ENCODE results near the gene TTC23L.
"Not testable (repeated sequence)": the region's sequence is repeated elsewhere in the genome, so short reads cannot be mapped to it uniquely, and the experiment has no call there.

The TTC23L gene, protein sequence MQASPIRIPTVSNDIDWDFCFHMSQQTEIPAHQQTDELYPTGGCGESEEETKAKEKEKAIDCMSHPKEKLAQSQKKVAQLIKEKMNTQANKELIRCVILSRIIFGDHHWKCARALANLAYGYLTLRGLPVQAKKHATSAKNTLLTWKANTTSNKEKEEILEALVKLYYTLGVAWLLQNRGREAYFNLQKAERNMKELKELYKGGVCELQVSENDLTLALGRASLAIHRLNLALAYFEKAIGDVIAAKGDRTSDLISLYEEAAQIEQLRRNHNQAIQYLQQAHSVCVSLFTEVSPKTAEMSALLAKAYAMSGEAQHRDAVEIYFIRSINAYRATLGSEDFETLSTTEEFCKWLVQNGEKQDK

DNA sequence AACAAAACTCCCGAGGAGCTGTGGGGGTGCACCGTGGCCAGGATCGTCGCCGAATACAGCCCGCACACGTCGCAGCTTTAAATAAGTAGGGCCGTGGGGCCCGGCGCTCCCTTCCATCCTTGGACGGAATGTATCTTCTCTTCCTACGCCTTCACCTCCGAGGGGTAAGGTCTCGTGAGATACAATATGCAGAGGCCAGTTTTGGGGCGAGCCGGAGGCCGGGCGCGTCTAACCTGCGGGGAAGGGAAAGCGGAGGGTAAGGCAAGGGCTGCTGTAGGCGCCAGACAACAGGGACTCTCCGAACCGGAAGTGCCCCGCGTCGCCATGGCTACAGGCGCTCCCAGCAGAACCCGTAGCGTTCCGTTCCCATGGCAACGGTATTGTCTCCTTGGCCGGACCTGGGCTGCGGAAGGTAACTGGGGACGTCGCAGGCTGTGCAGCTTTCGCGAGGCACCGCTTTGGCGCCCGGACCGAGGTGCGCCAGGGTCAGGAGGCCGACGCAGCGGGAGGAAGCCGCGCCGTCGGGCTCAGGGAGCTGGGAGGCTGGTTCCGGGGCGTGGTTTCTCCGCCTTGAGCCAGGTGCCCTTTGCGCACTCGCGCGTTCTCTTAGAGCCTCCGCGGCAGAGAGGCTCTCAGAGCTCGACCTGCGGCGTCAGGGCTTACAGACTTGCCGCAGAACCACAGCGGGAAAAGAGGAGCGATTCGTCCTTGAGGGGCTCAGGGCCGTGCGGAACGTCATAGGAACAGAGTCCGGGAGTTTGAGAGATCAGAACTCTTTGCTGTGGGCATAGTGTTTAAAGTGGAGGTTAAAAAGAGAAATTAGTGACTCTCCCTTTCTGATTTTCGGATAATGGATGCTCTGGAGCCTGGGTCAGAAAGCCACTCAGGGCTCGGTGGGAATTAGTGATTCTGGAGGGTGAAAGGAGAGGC is at the start of gene TTC23L:
TTC23L (plus strand) TSS at position 380 of the 930 bp plus-strand sequence. CDS start 1,508 bp downstream, outside the sequence.
- DNase-seq = peak; percentile 76

DNA sequence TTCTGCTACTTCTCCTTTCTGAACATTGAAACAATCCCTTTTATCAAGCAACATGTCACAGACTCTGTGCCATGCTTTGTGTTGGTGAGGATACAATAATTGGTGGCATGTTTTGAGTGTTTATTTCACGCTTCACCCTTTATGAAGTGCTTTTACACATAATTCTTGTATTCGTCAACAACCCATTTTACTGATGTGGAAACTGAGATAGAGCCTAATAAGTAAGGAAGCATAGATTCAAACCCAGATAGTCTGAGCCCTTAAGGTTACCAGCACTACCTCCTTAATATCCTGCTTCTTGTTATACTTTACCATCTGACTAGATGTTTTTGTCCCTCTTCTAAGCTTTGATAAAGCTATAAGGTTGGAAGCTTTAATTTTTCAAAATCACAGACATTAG is 49.3 kb upstream of the TTC23L start:
- DNase-seq = no peak

DNA sequence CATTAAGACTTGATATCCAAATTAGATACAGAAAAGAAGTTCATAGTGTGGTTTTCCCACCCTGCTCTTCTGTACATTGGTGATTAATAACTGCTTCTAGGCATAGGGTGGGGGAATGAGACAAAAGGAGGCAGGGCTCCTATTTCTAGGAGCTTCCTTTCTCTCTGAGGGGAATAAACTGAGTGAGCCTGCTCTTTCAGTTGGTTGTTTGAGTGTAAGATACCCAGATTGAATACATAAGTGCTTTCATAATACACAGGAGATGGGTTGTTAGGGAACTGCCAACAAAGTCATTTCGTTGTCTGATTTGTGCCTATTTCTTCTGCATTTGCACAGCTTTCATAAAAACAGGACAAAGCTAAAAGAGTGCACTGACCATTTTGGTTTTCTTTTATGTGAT is 48.9 kb upstream of the TTC23L start:
- DNase-seq = no peak

DNA sequence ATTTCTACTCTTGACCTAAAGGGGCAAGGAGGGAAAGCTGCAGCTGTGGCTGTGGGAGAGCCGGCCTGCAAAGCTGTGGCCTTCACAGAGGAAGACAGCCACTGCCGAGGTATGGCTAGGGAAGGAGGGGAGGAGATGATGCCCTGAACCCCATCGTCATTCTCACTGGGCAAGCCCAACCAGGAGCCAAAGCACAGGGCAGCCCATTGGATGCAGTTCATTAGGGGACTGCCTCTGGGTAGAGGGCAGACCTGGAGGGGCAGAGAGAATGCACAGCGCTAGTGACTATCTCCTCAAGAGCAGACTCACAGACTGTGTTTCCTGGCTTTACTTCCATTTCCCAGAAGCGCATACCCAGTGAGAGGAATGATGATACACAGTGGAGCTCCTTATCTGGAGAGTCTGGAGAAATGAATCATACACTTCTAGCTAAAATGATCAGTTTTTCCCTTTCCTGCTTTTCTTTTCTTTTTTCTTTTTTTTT is 47.2 kb upstream of the TTC23L start:
- DNase-seq = no peak

DNA sequence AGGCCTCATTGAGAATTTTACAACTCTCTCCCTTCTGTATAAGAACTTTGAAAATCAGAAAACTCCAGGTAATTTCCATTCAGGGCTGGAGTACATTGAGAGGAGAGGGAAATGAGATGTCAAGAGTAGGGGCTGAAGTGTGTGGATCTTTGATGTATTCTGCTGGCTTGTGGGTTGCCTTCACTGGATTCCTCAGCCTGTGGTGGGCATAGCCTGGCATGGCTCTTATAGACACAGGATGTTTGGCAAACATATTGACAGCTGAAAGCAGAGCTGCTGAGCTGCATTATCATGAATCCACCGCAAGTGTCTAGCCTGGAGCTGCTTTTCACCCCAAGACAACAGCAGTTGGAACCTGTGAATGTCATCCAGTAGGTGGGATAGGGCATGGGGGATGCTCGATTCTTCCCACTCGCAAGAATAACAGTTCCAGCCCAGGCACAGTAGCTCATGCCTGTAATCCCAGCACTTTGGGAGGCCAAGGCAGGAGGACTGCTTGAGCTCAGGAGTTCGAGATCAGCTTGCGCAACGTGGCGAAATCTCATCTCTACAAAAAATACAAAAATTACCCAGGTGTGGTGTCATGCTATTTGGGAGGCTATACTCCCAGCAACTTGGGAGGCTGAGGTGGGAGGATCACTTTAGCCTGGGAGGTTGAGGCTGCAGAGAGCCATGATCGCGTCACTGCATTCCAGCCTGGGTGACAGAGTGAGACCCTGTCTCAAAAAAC is 36.0 kb upstream of the TTC23L start:
- no peak for DNase-seq

DNA sequence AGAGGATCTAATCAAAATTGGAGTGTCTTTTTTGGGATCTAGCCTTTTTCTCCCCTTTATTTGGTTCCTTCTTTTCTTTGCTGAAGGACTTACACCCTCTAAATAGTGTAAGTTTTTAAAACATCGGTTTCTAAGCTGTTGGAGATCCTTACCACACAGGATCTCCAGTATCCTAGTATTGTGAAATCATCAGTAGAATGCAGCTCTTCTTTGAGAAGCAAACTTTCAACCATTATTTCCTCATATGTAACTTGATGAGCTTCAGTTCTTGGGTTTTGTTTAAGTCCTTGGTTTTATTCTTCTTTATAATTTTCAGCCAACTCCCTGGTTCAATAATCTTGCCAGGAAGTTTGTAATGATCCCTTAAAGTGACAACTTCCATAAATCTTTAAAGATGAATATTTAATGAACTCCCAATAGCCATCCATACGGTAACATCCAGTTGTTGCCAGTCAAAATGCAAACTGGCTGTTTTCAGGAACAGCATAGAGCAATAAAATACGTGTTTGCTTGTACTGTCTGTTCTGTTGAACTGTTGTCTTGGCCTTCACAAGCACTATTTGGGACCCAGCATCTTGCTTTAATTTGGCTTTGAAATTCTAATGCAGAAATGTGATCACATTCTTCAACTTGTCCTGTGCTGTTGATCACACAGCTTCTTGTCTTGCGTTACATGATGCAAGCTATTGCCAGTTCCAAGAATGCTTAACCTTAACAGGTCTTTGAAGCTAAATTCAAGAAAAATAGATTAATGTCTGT is 34.8 kb upstream of the TTC23L start:
- DNase-seq = no peak

DNA sequence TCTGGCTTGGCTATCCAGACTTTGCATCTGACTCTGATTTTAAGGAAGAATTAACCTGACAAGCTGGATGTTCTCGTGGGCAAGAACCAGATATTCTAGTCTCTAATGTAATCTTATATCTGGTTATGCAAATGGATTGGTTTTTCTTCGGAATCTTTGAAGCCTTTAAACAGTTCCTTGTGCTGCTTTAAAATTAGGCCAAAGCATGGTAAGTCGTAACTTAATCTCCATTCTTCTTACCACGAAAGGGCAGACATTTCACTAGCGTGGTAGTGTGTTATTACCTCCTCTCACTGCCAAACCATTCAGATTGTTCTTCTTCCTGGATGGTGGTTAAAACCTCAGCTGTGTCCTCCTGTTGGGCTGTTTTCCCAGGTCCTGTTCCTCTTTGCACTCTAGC is 34.1 kb upstream of the TTC23L start:
- no peak for DNase-seq

DNA sequence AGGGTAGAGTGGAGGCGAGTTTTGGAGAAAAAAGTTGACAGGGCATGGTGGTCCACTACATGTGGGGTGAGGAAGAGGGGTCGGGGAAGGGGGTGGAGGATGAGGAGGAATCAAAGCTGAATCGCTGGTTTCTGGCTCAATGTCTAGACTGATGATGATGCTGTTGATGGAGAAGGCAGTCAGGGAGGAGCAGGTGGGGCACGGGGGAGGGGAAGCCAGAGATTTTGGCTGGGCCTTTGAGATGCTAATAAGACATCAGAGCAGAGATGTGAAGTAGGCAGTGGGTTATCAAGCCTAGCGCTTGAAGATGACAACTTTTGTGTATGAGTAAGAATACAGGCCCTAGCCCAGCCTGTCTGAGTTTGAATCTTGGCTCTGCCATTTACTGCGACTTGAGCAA is 32.4 kb upstream of the TTC23L start:
- DNase-seq = no peak

DNA sequence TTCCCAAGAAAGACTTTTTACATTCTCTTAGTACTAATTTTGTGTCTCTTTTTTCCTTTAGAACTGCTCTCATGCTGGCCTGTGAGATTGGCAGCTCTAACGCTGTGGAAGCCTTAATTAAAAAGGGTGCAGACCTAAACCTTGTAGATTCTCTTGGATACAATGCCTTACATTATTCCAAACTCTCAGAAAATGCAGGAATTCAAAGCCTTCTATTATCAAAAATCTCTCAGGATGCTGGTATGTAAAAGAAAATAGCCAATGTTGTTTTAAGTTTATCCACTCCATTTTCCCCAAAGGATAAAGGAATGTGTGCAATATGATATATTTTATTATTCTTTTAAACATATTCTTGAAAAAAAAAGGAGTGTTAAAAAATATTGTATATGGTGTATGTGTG is 27.3 kb upstream of the TTC23L start:
- DNase-seq = no peak

DNA sequence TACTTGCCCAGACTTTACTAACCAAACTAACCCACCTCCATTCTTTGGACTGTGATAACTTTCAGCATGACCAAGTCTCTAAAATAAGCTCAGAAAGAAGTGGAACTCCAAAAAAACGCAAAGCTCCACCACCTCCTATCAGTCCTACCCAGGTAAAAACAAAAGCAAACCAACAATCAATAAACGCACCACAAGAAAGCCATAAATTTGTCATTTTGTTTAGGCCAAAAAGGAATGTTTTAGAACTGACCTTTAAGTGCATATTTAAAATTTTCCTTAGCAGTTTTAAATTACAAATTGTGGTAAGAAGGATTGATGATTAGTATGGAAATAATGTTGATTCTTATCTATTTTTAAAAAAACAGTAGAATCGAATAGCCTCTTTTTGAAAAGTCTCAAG is 25.5 kb upstream of the TTC23L start:
- DNase-seq = no peak

DNA sequence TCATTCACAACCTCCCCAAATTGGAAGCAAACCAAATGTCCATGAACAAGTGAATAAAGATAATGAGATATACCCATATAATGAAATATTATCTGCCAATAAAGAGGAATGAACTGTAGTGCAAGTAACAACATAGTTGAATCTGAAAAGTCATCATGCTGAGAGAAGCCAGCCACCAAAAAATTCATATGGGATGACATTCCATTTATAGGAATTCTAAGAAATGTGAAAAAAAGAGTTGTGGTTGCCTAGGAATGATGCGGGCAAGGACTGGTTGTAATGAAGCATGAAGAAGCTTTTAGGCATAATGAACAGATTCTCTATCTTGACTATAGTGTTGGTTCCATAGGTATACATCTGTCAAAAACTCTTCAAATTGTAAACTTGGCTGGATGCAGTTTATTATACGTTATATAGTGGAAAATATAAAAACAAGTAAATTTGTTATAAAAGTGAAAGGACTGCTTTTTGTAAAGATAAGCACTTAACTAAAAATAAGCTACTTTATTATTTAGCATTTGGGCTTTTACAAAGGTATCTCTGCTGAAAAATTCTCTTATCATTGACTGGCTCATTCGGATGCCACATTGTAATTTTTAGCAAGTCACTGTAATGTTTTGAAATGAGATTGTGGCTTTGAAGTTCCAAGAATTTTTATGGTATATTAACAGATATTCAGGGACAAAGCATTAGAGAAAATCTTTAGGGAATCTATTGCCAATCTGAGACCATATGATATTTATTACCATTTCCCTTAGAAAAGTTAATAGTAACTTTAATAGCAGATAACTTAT is 21.2 kb upstream of the TTC23L start:
- DNase-seq = no peak

DNA sequence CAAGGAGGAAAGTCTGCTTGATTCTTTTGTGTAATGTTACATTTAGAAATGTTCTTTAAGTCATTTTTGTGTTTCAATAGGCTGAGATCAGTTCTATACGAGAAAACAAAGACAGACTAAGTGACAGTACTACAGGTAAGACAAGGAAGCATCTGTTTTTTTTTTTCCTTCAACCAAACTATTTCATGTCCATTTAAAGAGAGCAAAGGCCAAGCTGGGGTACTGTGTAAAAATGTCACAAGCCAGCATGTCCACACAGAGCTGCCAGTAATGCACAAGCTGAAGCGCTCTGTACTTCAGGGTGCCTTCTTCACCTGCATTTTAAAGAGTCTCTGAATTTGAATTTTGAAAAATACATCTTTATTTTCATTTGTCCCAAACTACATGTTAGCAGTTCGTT is 20.2 kb upstream of the TTC23L start:
- no peak for DNase-seq

DNA sequence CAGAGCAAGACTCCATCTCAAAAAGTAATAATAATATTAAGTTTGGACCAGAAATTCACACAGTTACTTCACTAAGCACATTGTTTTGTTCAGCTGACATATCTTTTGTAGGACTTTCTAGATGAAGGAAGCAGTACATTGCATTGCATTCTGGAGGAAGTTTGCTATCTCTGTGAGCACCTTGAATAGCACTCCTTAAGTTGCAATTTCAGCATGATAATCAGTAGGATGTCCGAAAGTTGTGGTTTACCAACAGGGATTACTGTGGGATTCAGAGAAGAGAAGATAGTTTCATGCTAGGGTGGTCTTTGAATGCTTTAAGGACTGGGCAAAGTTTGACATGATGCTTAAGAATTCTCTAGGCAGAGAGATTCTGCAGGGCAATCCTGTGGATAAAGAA is 18.4 kb upstream of the TTC23L start:
- DNase-seq = no peak

DNA sequence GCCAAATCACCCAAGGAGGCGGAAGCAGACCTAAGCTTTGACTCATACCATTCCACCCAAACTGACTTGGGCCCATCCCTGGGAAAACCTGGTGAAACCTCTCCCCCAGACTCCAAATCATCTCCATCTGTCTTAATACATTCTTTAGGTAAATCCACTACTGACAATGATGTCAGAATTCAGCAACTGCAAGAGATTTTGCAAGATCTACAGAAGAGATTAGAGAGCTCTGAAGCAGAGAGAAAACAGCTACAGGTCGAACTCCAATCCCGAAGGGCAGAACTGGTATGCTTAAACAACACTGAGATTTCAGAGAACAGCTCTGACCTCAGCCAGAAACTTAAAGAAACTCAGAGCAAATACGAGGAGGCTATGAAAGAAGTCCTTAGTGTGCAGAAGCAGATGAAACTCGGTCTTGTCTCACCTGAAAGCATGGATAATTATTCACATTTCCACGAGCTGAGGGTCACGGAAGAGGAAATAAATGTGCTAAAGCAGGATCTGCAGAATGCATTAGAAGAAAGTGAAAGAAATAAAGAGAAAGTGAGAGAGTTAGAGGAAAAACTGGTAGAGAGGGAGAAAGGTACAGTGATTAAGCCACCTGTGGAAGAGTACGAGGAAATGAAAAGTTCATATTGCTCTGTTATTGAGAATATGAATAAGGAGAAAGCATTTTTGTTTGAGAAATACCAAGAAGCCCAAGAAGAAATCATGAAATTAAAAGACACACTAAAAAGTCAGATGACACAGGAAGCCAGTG is 15.8 kb upstream of the TTC23L start:
- DNase-seq = no peak

DNA sequence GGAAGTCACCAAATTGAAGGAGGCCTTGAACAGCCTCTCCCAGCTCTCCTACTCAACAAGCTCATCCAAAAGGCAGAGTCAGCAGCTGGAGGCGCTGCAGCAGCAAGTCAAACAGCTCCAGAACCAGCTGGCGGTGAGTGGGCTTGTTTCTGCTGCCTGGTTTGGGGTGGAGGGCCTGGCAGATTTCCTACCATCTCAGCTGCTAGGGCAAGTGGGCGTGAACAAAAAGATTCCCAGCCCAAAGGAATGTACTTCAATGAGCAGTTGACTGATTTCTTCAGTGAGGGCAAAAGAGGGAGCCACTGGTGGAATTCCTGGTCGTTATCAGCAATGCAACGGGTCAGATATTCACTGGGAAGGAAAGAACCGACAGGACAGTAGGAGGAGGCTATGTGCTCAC is 12.6 kb upstream of the TTC23L start:
- no peak for DNase-seq

DNA sequence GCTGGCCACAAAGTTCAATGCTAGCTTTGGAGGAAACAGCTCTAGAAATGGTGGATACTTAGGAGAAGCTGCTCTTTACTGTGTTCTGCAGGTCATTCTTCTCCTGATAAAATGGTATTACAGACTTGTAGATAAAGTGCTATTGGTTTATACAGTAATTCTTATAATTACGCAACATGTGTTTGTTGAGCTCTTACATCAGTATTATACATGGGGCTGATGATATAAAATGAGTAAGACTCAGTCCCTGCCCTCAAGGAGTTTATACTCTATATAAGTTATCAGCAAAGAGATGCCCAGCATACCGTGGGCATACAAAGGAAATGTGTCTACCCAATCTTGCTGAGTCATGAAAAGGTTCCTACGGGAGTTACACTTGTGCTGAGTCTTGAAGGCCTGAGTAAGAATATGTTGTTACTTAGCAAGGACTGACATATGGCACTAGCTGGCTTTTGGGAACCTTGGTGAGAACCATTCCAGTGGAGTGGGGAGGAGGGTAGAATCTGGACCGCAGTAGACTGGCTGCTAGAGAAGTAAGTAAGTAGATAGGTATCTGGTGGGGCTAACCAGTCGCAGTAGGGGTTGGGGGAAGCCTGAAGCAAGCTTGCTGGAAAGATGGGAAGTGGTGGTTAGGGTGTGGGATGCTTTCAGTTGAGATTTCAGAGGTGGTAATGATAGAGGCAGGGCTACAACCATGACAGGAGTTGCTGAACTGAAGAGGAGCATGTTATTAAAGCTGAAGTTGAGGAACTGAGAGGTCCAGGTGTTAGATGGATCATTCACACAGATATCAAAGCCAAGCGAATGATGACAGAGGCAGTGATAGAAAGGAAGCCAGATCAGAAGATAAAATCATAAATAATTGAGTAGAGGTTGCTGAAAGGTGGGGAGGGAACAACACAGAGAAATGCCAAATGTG is 11.1 kb upstream of the TTC23L start:
- no peak for DNase-seq

DNA sequence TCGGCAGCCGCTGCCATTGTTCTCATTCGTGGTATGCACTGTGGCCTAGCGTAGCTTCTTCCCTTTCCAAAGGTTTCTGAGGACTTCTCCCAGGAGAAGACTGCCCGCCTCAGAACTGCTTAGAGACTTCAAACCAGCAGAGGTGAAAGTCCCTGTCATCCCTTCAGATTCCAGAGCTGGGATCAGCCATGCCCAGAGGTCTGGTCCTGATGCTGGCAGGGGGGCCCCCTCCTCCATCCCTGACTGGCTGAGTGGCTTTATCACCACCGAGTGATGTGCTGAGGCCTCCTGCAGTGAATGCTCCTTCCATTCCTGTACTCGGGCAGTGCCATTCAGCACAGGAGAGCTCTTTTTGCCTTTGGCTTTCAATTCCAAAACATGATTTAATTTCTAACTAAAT is 8.1 kb upstream of the TTC23L start:
- not testable (repeated sequence) for DNase-seq

DNA sequence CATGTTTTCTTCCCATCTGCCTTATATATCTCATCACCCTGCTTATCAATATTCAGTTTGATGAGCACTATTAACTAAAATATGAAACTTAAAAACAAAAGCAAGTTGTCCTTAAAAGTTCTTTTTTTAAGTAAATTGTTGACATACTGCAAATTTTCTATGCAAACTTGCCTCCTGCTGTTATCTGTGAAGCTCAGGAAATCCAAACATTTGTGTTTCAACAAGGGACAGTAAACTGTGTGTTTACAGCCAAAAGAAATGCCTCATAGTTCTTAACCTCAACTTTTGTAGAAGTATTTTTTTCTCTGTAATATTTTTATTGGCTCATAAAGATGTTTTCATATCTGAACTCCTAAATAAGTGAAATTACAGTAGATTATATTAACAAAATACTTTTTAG is 7.7 kb upstream of the TTC23L start:
- DNase-seq = no peak

DNA sequence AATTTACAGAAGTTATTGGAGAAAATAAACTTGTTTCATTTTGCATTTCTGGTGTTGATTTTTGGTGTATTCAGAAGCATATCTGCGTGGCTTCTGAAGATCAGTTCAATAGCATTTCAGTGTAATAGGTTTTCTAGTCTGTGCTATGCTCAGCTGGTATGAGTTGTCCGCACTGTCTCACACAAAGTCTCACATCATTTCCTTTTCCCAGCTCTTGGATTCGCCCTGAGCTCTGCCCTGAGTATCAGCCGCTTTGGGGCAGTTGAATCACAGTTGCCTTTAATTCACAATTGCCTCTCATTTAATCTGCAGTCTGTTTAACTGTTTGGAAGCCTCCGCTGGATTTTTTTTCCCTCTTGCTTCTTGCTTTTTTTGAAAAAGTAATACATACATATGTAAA is 6.4 kb upstream of the TTC23L start:
- DNase-seq = no peak

DNA sequence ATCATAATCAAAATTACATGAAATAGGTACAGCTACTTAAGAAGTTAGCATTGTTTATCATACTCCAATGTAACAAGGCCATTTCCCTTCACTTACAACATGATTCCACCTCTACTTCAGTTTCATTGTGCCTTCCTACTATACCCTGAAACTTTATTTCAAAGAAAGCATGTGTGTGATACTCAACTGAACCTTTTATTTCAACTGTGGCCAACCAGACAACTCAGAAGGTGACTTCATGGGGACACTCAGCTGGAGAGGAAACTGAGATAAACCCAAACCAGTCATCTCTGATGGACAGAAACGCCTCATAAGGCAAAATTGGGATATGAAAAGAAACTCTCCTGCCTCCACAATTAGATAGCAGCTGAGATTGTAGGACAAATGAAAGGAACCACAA is 5.9 kb upstream of the TTC23L start:
- no peak for DNase-seq

Data from HCEC 1CT (cell line).